Sciatic nerve (tissue), 2 donors: Measurements from ENCODE around the gene PPOX. TPM values are rescaled to one million over a fixed set of nuclear protein-coding genes. Genes with fewer than 3 reads are reported as not detected.

Source experiments
- ATAC-seq: fragments of 200-7000 bp; cut with Tn5 transposase; one replicate; pipeline ENCODE4 v1.9.1; 2020; ENCODE audit warnings: mild to moderate bottlenecking, moderate library complexity
- DNase-seq: peaks from one replicate; pipeline ENCODE4 v3.0.0-alpha.2; 2020; ENCODE audit warnings: low spot score
- intact Hi-C: fragments of 100-400 bp; cut with DNase I; formaldehyde crosslinking; loops from one replicate; pipeline ENCODE4 v1.14.2; 2022
- total RNA-seq: library from RNA; stranded (reverse); fragmentation: NEBNext Ultra II Directional; extraction: Animal tissue kit (Norgen Biotek cat#: 25700); gene quantifications from one replicate; pipeline ENCODE4 v1.2.1, GENCODE V29; 2021
- donor health status: DM: no; HTN: no; CAD: no.
- donor health status: DM: no; HTN: no; CAD: no.

PPOX gene
- total RNA-seq, 1 donor from 2014 or later, result 25.0 TPM

DNA sequence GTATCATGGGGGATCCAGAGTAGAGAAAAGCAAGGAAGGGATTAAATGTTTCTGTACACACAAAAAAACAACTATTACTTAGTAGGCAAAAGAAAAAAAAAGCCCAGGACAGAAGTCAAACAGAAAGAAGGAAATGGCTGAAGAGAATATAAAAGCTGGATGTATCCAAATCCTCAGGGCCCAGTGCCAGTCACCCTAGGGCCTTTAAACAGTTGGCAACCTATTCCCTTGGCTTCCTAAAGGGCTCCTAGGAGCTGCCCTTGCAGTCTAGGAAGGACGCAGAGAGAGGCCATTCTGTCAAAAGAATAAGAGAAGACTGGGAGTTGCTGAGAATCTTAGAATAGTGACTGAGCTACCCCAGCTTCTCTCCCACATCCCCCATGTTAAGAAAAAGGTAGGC, 6.1 kb downstream of the PPOX start:
- intact Hi-C loops, result no loop called here
- ATAC-seq (no peak), DNase-seq (no peak)

DNA sequence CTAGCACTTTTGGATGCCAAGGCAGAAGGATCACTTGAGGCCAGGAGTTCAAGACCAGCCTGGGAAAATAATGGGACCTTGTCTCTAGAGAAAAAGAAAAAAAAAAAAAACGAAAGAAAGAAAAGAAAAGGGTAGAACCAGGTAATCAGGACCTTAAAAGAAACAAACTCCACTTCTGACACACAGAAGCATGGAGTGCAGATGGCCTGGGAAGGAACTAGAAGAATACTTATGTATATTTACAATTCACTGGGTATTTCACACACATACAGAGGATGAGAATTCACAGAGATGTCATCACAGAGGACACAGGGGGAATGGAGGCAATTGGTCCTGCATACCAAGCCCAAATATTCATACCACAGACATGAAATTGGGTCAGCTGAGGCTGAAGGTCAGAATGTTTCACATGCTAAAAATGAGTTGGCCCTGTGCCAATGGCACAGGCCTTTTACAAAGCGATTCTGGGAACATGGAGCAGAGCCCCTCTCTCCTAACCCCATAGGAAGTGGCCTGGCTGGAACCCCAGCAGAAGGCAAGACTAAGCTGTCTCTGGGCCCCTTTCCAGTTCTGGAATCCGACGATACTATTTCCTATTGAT, 6.7 kb downstream of the PPOX start:
- peak; percentile 16 for ATAC-seq
- DNase-seq, result no peak
- intact Hi-C loops, result no loop called here

DNA sequence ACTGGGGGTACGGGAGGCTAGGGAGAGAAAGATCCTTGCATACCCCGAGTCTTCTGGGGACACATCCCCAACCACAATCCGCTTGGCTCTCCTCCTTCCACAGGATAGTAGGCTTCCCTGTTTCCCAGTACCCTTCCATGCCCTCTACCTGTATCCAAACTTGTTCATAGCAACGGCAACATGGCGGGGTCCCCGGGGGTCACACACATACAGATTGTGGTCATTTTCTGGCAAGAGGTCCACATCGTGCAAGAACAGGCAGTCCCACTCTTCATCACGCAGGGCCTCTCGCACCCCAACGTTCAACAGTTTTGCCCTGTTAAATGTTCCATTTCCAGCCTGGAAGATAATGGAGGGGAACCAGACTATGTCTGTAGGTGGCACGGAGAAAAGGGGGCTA, 7.5 kb downstream of the PPOX start:
- intact Hi-C loops, result no loop called here
- DNase-seq, result no peak
- ATAC-seq, result no peak

DNA sequence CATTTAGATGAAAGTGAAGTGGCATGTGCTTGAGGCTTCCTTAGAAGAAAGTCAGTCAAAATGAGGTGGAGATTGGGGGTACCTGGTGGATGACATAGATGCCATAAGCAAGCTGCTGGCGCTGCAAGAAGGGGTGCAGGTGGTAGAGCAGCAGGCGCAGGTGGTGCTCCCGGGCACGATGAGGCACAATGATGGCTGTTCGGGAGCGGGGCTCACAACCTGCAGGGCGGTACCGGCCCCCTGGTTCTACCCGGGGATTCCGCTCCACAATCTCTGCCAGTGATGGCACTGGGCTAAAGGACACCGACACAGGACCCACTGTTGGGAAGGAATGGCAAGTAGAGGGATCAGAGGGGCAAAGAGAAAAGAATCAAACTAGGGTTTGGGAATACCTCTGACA, 8.7 kb downstream of the PPOX start:
- intact Hi-C loops, result no loop called here
- ATAC-seq, result no peak
- DNase-seq, result no peak

DNA sequence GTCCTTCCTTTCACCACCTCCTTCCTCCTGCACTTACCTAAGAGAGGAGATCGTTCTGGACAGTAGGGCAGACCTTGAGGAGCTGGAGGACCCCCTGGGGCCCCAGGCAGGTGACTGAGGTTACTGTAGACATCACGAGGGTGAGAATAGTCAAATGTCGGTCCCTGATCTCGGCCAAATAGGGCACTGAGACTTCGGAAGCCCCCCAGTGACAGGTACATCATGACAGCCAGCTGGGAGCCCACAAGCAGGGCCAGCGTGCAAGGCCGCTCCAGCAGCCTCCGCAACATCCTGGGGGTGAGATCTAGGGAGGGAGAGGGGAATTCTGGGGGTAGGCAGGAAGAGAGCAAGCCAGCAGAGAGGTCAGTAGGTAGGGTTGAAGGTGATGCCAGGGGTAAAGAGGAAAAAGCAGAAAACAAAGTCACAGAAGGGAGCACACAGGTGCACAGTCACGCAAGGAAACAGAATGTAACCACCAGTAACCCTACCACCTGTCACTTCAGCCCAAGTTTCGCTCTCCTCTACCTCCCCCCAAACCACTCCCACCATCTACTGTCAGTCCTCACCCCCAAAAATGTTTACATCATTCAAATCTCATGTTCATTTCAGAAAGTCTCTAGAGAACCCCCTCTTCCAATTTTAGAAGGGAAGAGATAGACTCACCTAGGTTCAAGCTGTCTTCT, 9.7 kb downstream of the PPOX start:
- no peak for DNase-seq

DNA sequence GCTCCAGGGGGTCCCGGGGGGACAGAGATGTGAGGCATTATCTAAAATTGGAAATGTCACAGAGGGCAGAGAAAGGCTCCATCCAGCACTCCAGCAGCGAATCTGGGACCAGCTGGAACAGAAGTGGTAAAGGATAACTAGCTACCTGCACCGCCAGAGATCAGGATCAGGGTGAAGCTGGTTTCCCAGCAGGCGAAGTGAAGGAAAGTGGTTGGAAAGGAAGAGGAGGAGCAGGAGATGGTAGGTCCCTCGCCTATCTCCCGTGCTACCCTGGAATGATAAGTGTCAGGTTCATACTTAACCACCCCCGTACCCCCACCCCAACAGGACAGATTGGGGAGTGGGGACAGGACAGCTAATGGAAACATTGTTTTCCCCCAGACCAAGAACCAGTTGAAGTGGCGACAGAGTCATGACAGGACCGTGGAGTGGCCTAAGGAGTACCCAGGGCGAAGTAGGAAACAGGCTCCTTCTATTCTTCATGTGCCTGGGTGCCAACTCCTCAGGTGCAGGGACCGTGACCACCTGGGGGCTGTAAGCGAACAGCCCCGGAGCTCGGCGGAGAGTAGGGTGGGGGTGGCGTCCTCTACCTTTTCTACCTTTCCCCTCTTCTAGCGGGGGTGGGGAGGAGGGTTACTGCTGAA, 10.4 kb downstream of the PPOX start:
- DNase-seq (no peak), ATAC-seq (no peak)
- intact Hi-C loops, result no loop called here

More for the DNA sequence above, 9.7 kb downstream of the PPOX start:
- intact Hi-C loops, result no loop called here
- ATAC-seq, result no peak

DNA sequence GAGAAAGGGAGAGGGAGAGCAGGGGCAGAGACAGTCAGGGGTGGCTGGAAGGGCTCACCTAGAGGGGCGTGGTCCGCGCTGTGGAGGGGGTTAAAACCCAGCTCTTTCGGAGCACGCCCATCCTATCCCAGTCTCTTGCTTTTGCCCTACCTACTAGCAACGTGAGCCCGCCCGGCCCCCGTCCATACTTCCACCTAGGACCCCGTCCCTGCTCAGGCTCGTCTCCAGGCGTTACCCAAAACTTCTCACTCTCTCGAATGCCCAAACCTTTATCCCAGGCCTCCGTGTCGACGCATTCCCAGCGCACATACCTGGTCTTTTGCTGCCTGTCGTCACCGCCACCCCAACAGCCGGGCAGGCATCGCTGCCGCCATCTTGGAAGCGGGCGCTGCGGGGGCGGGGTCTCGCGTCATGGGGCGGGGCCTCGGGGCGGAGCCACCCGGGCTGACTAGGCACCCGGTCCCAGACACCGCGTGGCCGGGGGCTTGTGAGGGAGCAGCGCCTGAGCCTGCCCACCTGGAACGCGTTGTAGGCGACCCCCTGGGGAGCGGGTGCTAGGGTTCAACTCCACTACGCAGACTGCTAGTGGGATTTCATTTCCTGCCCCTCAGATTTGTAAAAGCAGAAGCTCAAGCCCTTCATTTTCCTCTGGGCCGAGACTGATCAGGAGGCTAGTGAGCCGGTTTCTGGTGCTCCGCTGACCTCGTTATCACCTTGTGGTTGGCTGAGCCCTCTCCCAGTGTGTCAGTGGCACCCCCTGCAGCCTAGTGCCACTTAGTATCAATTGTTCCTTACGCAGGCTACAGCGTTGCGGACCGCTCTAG, 11.1 kb downstream of the PPOX start, which contains the start of gene B4GALT3:
Gene B4GALT3, minus strand, starts transcription at position 396 of the 824 bp plus-strand sequence. CDS start 1,447 bp downstream, outside the sequence.
- DNase-seq, result peak; percentile 97
- peak; percentile 97 for ATAC-seq
- intact Hi-C loops, result no loop called here

DNA sequence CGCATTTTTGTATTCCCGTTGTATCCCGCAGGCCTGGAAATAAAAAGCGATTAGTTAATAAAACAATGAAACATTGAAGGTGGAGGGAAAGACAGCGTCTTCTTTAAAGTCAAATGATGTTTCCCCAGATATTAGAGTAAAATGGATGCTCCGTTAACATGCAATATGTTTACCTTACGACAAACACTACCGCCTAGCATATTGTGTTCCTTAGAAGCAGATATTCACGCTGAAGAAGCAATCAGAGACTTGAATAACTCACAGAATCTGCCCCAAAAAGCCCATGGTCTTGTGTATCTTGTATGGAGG, 11.7 kb downstream of the PPOX start:
- no peak for ATAC-seq

DNA sequence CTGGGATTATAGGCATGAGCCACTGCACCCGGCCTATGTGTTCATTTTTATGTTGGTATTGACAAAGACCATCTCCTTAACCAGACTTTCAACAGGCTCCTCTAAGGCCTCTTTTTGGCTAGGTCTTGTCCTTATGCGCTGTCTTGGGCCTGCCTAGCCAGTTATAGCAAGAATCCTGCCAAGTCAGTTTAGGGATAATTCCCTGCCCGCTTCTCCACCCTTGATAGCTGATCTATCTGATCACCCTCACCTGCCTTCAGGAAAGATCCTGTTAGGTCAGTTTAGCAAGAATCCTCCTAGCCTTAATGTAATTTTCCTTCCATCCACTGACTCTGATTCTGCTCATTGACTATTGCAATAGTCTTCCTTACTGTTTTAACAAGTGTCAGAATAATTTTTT, 13.5 kb downstream of the PPOX start:
- ATAC-seq, result no peak
- intact Hi-C loops, result no loop called here
- DNase-seq, result no peak

More for the DNA sequence above, 11.7 kb downstream of the PPOX start:
- intact Hi-C loops, result no loop called here
- no peak for DNase-seq

DNA sequence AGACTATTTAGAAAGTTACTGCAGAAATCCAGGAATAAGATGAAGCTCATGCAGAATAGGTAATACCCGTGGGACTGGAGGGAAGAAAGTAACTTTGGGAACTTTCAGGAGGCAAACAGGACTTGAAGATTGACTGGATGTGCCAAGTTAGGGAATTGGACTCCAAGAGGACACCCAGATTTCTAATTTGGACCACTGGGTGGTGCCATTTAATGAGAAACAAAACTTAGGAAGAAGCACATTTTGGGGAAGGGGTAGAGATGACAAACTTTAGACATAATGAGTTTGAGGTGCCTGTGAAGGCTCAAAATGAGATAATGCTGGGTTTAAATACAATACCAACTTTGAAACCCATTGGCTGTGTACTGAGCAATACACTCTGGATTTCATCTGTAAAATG, 14.4 kb downstream of the PPOX start:
- ATAC-seq, result no peak
- DNase-seq, result no peak
- intact Hi-C loops, result no loop called here

DNA sequence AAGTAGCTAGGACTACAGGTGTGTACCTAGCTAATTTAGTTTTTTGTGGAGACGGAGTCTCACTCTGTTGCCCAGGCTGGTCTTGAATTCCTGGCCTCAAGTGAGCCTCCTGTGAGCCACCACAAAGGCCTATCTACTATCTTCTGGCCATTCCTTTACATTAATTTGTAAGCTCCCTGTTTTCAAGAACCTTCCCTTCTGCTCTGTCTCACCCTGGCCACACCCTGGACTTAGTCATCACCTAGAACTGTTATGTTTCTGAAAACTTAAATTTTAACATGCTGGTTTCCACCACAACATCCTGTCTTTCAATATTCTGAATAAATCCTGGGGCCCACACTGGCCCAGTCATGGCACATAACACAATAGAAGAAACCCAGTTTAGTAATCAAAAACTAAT, 16.0 kb downstream of the PPOX start:
- intact Hi-C loops, result no loop called here
- DNase-seq (no peak), ATAC-seq (no peak)

DNA sequence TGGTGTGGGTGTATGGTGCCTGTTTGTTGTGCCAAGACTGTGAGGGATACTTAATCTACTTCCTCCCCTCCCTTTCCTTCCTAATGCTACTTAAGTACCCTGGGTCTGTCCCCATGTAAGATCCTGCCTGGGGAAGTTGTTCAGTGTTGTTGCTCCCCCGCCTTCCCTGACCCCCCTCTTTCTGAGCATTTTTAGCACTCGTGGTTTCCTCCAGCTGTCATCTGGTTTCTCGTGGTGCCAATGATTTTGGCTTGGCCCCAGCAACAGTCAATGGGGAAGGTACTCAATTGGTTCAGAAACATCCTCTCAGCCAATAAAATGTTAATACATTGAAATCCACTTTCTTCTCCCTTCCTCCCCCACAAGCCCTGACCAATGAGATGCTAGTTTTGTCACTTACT, 19.1 kb downstream of the PPOX start:
- DNase-seq (peak; percentile 75), ATAC-seq (peak; percentile 89)
- intact Hi-C loops, result no loop called here

DNA sequence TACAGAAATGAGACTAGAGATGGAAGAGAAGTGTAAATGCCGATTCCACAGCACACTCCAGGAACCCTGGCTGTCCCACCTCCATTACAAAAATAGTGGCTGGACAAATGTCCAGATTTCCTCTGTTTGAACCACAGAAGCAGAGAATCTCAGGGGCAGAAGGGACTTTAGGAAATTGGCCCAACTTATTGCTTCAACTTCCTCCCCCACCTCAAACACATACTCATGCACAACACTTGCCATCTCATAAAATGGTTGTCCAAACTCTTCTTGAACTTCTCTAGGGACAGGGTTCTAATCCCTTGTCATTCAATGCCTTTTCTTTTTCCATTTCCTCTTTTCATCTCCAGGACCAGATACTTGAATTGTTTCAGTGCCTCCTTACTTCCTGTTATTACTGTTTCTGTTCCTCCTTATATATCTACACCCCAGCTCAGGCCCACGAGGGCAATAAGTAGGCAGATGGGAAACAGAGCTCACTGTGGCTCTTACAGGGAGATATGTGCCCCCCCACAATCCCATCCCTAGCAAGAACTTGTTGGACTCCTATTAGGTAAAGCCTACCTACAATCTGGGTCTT, 19.6 kb downstream of the PPOX start:
- intact Hi-C loops, result no loop called here
- ATAC-seq (peak; percentile 66), DNase-seq (no peak)

DNA sequence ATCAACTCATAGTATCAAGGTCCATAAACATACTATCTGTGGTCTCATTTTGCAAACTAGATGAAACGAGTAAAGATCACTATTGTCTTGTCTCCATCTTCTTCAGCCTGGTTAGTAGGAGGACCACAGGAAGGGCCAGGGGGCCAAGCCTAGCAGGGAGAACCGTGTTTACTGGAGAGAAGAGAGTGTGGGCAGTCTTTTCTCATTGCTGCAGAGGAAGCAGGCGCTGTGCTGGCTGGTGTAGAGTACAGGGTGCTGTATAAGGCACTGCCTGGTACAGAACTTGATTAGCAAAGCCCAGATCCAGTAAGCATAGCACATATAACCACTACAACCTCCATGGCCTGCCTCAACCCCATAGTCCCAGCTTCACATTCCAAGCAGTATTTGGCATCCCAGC, 21.1 kb downstream of the PPOX start:
- DNase-seq (no peak), ATAC-seq (no peak)
- intact Hi-C loops, result no loop called here

DNA sequence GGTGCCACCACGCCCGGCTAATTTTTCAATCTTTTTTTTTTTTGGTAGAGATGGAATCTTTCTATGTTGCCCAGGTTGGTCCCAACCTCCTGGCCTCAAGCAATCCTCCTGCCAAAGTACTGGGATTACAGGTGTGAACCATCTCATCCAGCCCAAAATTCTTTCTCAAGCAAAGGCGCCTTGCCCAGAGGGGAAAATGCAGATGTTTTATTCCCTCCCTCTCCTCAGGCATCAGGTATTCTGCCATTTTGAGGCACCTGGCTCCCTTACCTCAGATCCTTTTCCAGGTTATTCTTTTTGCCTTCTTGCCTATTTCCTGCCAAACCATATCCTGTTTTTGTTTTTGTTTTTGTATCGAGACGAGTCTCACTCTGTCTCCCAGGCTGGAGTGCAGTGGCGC, 22.2 kb downstream of the PPOX start:
- intact Hi-C loops, result no loop called here
- ATAC-seq, result no peak
- DNase-seq, result no peak

DNA sequence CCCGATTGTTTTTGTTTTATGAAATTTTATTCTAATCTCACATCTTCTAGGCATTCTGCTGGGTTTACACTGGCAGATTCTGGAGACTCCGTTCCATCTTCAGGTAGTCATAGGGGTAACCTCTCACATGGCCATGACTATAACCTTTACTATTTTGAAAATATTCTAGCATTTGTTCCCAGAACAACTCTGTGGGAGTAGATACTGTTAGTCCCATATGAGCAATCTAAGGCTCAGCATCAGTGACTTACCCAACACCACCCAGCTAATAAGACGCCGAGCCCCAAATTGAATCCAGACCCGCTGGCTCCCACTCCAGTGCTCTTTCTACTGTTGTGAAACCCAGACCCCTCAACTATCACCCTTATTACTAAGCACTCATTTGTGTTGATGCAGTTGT, 22.8 kb downstream of the PPOX start:
- DNase-seq (no peak), ATAC-seq (no peak)
- intact Hi-C loops, result no loop called here

DNA sequence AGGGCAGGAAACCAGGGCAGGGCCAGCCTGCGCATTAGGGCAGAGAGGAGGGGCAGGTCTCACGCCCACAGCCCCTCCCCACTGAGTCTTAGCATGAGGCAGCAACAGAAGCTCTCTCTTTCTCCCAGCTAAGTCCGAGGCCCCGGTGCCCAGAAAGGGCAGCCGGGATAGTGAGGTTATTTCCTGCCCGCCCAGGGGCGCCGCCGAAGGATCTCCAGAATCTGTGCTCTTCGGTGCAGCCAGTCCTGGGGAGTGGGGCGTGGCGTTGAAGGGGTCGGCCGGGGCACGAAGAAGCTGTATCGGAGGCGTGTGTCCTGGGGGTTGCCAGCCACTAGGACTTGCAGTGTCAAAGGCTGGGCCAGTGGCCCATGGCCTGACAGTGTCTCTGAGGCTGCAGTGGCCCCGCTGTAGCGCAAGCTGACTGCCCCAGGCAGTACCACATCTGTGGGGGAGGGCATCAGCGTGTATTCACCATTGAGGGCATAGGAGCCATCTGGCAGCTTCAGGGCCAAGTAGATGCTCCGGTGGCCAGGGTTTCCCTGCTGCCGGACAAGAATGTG, 24.8 kb downstream of the PPOX start:
- DNase-seq (no peak), ATAC-seq (no peak)
- intact Hi-C loops, result loop anchor here (10.0 kb wide), 1 partner anchor 194 kb away; no protein-coding TSS in a partner anchor

DNA sequence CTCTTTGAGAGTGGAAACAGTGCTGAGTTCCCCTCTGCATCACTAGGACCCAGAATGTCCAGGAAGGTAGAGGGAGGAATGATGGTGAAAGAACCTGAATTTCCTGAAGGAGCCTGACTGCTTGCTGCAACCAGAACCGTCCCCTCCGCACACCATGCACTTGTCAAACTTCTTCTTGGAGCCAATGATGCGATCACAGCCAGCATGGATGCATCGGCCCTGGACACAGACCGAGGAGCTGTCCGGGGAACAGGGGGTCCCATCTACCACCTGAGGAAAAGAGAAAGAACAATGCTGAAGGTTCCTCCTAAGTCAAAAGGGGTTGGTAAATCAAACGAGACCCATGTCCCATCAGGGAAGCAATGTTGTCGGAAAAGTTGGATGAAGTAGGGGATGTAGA, 25.7 kb downstream of the PPOX start:
- DNase-seq, result no peak

More for the DNA sequence above, 25.7 kb downstream of the PPOX start:
- ATAC-seq, result no peak
- intact Hi-C loops, result loop anchor here (10.0 kb wide), 1 partner anchor 193 kb away; no protein-coding TSS in a partner anchor
